GM12878 (cell line): Measurements from ENCODE around the gene ADCK1. TPM values are rescaled to one million over a fixed set of nuclear protein-coding genes. Genes with fewer than 3 reads are reported as not detected.

Experiments
- ATAC-seq: fragments of 200-7000 bp; cut with Tn5 transposase; 3 replicates; pipeline ENCODE4 v1.9.1; 2020; ENCODE audit warnings: mild to moderate bottlenecking, moderate library complexity
- BruUV-seq: library from RNA; stranded (reverse); fragments of 400-500 nt; replicated peaks from 2 replicates; lab custom pipeline; 2021; lab: Mats Ljungman, UMichigan
- CTCF ChIA-PET: fragments of 300-600 bp; sonication (Branson Sonifier 250); formaldehyde crosslinking; extraction: SDS; loops from one replicate; lab custom pipeline; 2021; ENCODE audit warnings: inconsistent platforms; lab: Yijun Ruan, JAX
- POLR2A ChIA-PET: fragments of 350-600 bp; formaldehyde crosslinking; extraction: SDS; loops from one replicate; lab custom pipeline; 2021; ENCODE audit warnings: inconsistent platforms; lab: Charles Lee
- RAD21 ChIA-PET: fragments of 300-600 bp; sonication (Branson Sonifier 250); formaldehyde crosslinking; loops from one replicate; lab custom pipeline; 2023; ENCODE audit warnings: antibody characterized with exemption; ENCODE audit not compliant: unreplicated experiment; lab: Charles Lee
- SMC1A ChIA-PET: fragments of 300-600 bp; sonication (Branson Sonifier 250); formaldehyde crosslinking; loops from one replicate; lab custom pipeline; 2023; ENCODE audit not compliant: unreplicated experiment, uncharacterized antibody; lab: Charles Lee
- DNase-seq: peaks from one replicate; pipeline ENCODE4 v3.0.0-alpha.2; 2011; ENCODE audit warnings: low read depth, low spot score
- FAIRE-seq: peaks from 3 replicates; lab custom pipeline; 2011; peaks lifted over from hg19 to GRCh38; lab: Jason Lieb, UNC
- H2AFZ ChIP-seq: 2 replicates; pipeline ENCODE4 v1.6.0; 2011; ENCODE audit warnings: low read depth, low read length, control low read depth; ENCODE audit not compliant: control insufficient read depth
- H3K27ac ChIP-seq: 2 replicates; pipeline ENCODE4 v1.5.1; 2011; ENCODE audit warnings: control low read depth; ENCODE audit not compliant: control insufficient read depth, insufficient read depth
- H3K27me3 ChIP-seq, 2 experiments: replicated peaks in 1 of 2; 2 replicates each; pipeline versions ENCODE4 v1.6.0 to v1.6.1; 2011; ENCODE audit warnings: low read length in 1 of 2; ENCODE audit not compliant: control insufficient read depth in 2 of 2, insufficient read depth in 2 of 2
- H3K36me3 ChIP-seq, 2 experiments: 2 replicates each; pipeline ENCODE4 v1.5.1; 2011; ENCODE audit warnings: low read length in 1 of 2; ENCODE audit not compliant: control insufficient read depth in 2 of 2, insufficient read depth in 2 of 2
- H3K4me1 ChIP-seq: 2 replicates; pipeline ENCODE4 v1.6.1; 2011; ENCODE audit warnings: mild to moderate bottlenecking, low read length, moderate library complexity, mixed read lengths; ENCODE audit not compliant: control insufficient read depth, insufficient read depth
- H3K4me2 ChIP-seq: 2 replicates; pipeline ENCODE4 v1.6.0; 2011; ENCODE audit warnings: control low read depth; ENCODE audit not compliant: control insufficient read depth, insufficient read depth
- H3K4me3 ChIP-seq: fragments of 200-600 bp; sonication (generic); 2 replicates; pipeline ENCODE4 v1.5.1; 2016
- H3K79me2 ChIP-seq: 2 replicates; pipeline ENCODE4 v1.6.0; 2011; ENCODE audit warnings: low read length; ENCODE audit not compliant: control insufficient read depth, insufficient read depth
- H3K9ac ChIP-seq: 2 replicates; pipeline ENCODE4 v1.8.0; 2011; ENCODE audit warnings: low read length, control low read depth, mixed read lengths; ENCODE audit not compliant: control insufficient read depth, insufficient read depth
- H3K9me3 ChIP-seq: replicated peaks from 3 replicates; pipeline ENCODE4 v1.5.1; 2011; ENCODE audit warnings: mild to moderate bottlenecking, low read length; ENCODE audit not compliant: control insufficient read depth, insufficient read depth
- H4K20me1 ChIP-seq: 2 replicates; pipeline ENCODE4 v1.6.0; 2011; ENCODE audit not compliant: control insufficient read depth, insufficient read depth
- CREM ChIP-seq: IDR thresholded peaks from 2 replicates; pipeline ENCODE4 v1.6.1; 2014; ENCODE audit warnings: antibody characterized with exemption, low read depth
- ESRRA ChIP-seq: IDR thresholded peaks from 2 replicates; pipeline ENCODE4 v1.6.1; 2012; ENCODE audit warnings: mild to moderate bottlenecking, low read length, improper control_type of control experiment
- JUND ChIP-seq: IDR thresholded peaks from 2 replicates; pipeline ENCODE4 v1.6.1; 2012; ENCODE audit warnings: low read depth, mild to moderate bottlenecking, low read length, improper control_type of control experiment, moderate library complexity
- MTA3 ChIP-seq: IDR thresholded peaks from 2 replicates; pipeline ENCODE4 v1.6.1; 2012; ENCODE audit warnings: low read length, inconsistent platforms, borderline replicate concordance
- POLR2AphosphoS2 ChIP-seq: IDR thresholded peaks from 2 replicates; pipeline ENCODE4 v1.6.1; 2011; ENCODE audit warnings: low read depth, mild to moderate bottlenecking, low read length, improper control_type of control experiment, moderate library complexity
- RBBP5 ChIP-seq: fragments of 200-600 bp; sonication (generic); conservative IDR thresholded peaks from 2 replicates; pipeline ENCODE4 v1.6.1; 2016
- SMAD1 ChIP-seq: fragments of 450-650 bp; IDR thresholded peaks from 2 replicates; pipeline ENCODE4 v1.6.1; 2018; ENCODE audit warnings: mild to moderate bottlenecking, low read depth; ENCODE audit not compliant: partially characterized antibody
- SREBF1 ChIP-seq: IDR thresholded peaks from 2 replicates; pipeline ENCODE4 v1.6.1; 2012; ENCODE audit warnings: mild to moderate bottlenecking, low read length
- ZNF217 ChIP-seq: fragments of 450-650 bp; IDR thresholded peaks from 2 replicates; pipeline ENCODE4 v1.6.1; 2017; ENCODE audit warnings: antibody characterized with exemption, mild to moderate bottlenecking
- ZNF274 ChIP-seq: IDR thresholded peaks from one replicate; pipeline ENCODE4 v1.8.0; 2011; ENCODE audit not compliant: insufficient read length, insufficient read depth
- WGBS: methylation state at CpG from one replicate; pipeline ENCODE4 v1.1.6; 2016; ENCODE audit warnings: low lambda C conversion rate; ENCODE audit not compliant: insufficient replicate concordance, insufficient coverage; ENCODE audit errors: missing lambda C conversion rate; 5-methylcytosine and 5-hydroxymethylcytosine counted together
- in situ Hi-C: fragments of 300-500 bp; cut with MboI; formaldehyde crosslinking; loops from 9 replicates; pipeline ENCODE4 v1.14.3; 2018; ENCODE audit warnings: mixed read lengths
- intact Hi-C: fragments of 100-400 bp; cut with micrococcal nuclease; formaldehyde crosslinking; loops from one replicate; pipeline ENCODE4 v1.14.2; 2022; ENCODE audit not compliant: unreplicated experiment
- polyA plus RNA-seq, 11 experiments: library from polyadenylated mRNA; depleted of rRNA in 4 of 11; unstranded in 6 of 11; stranded (reverse) in 5 of 11; fragments of >200 nt; fragmentation: Nextera tagmentation in 4 of 11; fragmentation: Illumina TruSeq in 1 of 11; extraction: Ambion mirVana in 4 of 11; extraction: Trizol in 1 of 11; gene quantifications; 1 replicate in 1 of 11; 2 replicates in 10 of 11; pipeline versions ENCODE4 v1.2.1 to v1.2.3, GENCODE V29; 2011 to 2016; ENCODE audit warnings: inconsistent platforms in 2 of 11, missing spikeins in 2 of 11, low read depth in 1 of 11
- total RNA-seq, 4 experiments: library from RNA; depleted of rRNA in 3 of 4; stranded (reverse); fragments of >200 nt in 3 of 4; fragmentation: Illumina TruSeq in 1 of 4; extraction: Trizol in 1 of 4; gene quantifications; 2 replicates each; pipeline versions ENCODE4 v1.2.1 to v1.2.3, GENCODE V29; 2013 to 2021
- TF ChIP-seq, protein P1 (sequence below): fragments of 150-350 bp; IDR thresholded peaks from 2 replicates; pipeline ENCODE4 v1.6.1; 2016; ENCODE audit warnings: low read depth, low read length
- TF ChIP-seq, protein P2 (sequence below): fragments of 450-650 bp; IDR thresholded peaks from 2 replicates; pipeline ENCODE4 v1.6.1; 2017; ENCODE audit warnings: mild to moderate bottlenecking
- TF ChIP-seq, protein P3 (sequence below): fragments of 450-650 bp; IDR thresholded peaks from 2 replicates; pipeline ENCODE4 v1.6.1; 2017; ENCODE audit warnings: low read depth, mild to moderate bottlenecking, moderate library complexity
- TF ChIP-seq, protein P4 (sequence below): fragments of 450-650 bp; IDR thresholded peaks from 2 replicates; pipeline ENCODE4 v1.6.1; 2017; ENCODE audit warnings: mild to moderate bottlenecking, low read depth, inconsistent platforms; ENCODE audit not compliant: poor library complexity, severe bottlenecking

Gene ADCK1
- total and polyA plus RNA-seq, 10 of the 15 experiments (the other 5 are each of a cell fraction or from before 2014, with no cell fraction given), result 3.3 to 8.5 (median 5.1) TPM

DNA sequence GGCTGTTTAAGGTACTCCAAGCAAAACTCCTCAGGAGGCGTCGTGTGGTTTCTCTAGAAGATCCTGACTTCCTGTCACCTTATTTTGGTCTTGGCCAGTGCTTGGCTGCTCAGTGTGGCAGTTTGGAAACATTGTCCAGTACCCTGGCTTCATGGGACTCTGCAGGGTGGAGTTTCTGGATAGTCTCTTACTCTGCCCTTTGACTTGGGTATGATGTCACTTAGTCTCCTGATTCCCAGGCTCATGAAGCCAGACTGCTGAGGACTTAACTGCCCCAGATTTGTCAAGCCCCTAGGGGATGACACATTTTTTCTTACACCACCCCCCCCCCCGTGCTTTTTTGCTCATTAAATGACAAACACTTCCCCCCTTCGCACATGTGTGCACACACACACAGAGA, 82.7 kb downstream of the ADCK1 start (continued):
- TF ChIP-seq, protein P1, sequence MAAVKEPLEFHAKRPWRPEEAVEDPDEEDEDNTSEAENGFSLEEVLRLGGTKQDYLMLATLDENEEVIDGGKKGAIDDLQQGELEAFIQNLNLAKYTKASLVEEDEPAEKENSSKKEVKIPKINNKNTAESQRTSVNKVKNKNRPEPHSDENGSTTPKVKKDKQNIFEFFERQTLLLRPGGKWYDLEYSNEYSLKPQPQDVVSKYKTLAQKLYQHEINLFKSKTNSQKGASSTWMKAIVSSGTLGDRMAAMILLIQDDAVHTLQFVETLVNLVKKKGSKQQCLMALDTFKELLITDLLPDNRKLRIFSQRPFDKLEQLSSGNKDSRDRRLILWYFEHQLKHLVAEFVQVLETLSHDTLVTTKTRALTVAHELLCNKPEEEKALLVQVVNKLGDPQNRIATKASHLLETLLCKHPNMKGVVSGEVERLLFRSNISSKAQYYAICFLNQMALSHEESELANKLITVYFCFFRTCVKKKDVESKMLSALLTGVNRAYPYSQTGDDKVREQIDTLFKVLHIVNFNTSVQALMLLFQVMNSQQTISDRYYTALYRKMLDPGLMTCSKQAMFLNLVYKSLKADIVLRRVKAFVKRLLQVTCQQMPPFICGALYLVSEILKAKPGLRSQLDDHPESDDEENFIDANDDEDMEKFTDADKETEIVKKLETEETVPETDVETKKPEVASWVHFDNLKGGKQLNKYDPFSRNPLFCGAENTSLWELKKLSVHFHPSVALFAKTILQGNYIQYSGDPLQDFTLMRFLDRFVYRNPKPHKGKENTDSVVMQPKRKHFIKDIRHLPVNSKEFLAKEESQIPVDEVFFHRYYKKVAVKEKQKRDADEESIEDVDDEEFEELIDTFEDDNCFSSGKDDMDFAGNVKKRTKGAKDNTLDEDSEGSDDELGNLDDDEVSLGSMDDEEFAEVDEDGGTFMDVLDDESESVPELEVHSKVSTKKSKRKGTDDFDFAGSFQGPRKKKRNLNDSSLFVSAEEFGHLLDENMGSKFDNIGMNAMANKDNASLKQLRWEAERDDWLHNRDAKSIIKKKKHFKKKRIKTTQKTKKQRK, result no peak

DNA sequence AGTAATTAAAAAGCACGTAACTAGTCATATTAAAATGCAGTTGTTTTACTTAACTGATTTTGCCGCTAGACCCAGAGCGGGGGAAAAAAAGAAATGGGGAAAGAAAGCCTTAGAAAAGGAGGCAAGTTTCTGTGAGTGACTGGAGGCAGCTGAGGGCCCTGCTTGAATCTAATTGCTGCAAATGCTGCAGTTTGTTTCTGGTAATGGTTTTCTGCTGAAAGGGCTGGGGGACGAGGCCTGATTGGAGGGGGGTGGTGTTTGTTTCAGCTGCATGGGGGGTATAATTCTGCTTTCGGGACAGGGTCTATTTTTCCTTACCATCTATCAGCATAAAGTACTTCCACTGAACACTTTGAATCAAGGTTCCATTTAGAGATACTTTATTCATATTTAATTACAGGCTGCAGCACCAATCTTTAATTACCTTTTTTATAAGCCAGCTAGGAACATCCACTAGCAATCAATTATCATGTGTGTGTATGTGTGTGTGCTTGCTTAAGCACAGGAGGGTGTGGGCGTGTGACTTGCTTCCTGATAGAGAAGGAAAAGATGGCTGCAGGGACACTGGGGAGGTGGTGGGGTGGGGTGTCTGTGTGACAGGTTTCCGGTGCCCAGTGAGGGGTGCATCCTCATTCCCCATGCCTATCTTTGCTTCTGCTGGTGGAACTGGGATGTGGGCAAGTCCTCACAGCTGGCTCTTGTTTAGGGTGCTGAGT, 83.4 kb downstream of the ADCK1 start:
- no peaks in the 10 kb centered on the region; a peak in 1 of 4 replicates for H3K36me3 ChIP-seq
- H2AFZ ChIP-seq, result no peak overlapping the region
- H3K4me3 ChIP-seq, result no peak overlapping the region
- CTCF ChIA-PET, result no interaction called here
- RAD21 ChIA-PET, result no interaction called here
- no peak for DNase-seq
- H4K20me1 ChIP-seq, result no peaks in the 10 kb centered on the region
- H3K27ac ChIP-seq, result no peak overlapping the region
- ATAC-seq, result no peak
- POLR2A ChIA-PET, result no interaction called here
- SMC1A ChIA-PET, result no interaction called here
- in situ Hi-C loops (no loop called here), intact Hi-C loops (no loop called here)
- H3K9ac ChIP-seq, result no peak overlapping the region
- FAIRE-seq, result no peak
- no peaks in the 10 kb centered on the region for H3K79me2 ChIP-seq
- H3K9me3 ChIP-seq, result no peaks in the 10 kb centered on the region
- no peaks in the 10 kb centered on the region for H3K4me1 ChIP-seq
- no TSS peak for BruUV-seq
- WGBS, result 79% methylated on average over 7 of the region's 7 CpGs
- H3K4me2 ChIP-seq, result no peak overlapping the region
- H3K27me3 ChIP-seq, result no peaks in the 10 kb centered on the region
- TF ChIP-seq CREM (no peak), SREBF1 (no peak), RBBP5 (no peak), POLR2AphosphoS2 (no peak), ZNF274 (no peak), JUND (no peak), ESRRA (no peak), MTA3 (no peak), SMAD1 (no peak), ZNF217 (no peak)
- TF ChIP-seq, protein P2, sequence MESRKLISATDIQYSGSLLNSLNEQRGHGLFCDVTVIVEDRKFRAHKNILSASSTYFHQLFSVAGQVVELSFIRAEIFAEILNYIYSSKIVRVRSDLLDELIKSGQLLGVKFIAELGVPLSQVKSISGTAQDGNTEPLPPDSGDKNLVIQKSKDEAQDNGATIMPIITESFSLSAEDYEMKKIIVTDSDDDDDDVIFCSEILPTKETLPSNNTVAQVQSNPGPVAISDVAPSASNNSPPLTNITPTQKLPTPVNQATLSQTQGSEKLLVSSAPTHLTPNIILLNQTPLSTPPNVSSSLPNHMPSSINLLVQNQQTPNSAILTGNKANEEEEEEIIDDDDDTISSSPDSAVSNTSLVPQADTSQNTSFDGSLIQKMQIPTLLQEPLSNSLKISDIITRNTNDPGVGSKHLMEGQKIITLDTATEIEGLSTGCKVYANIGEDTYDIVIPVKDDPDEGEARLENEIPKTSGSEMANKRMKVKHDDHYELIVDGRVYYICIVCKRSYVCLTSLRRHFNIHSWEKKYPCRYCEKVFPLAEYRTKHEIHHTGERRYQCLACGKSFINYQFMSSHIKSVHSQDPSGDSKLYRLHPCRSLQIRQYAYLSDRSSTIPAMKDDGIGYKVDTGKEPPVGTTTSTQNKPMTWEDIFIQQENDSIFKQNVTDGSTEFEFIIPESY, result no peak
- TF ChIP-seq, protein P3, sequence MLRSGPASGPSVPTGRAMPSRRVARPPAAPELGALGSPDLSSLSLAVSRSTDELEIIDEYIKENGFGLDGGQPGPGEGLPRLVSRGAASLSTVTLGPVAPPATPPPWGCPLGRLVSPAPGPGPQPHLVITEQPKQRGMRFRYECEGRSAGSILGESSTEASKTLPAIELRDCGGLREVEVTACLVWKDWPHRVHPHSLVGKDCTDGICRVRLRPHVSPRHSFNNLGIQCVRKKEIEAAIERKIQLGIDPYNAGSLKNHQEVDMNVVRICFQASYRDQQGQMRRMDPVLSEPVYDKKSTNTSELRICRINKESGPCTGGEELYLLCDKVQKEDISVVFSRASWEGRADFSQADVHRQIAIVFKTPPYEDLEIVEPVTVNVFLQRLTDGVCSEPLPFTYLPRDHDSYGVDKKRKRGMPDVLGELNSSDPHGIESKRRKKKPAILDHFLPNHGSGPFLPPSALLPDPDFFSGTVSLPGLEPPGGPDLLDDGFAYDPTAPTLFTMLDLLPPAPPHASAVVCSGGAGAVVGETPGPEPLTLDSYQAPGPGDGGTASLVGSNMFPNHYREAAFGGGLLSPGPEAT, result no peak
- TF ChIP-seq, protein P4, sequence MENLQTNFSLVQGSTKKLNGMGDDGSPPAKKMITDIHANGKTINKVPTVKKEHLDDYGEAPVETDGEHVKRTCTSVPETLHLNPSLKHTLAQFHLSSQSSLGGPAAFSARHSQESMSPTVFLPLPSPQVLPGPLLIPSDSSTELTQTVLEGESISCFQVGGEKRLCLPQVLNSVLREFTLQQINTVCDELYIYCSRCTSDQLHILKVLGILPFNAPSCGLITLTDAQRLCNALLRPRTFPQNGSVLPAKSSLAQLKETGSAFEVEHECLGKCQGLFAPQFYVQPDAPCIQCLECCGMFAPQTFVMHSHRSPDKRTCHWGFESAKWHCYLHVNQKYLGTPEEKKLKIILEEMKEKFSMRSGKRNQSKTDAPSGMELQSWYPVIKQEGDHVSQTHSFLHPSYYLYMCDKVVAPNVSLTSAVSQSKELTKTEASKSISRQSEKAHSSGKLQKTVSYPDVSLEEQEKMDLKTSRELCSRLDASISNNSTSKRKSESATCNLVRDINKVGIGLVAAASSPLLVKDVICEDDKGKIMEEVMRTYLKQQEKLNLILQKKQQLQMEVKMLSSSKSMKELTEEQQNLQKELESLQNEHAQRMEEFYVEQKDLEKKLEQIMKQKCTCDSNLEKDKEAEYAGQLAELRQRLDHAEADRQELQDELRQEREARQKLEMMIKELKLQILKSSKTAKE, result no peak
